CD14-positive monocyte (primary cell): Measurements from ENCODE around the gene GIMAP8. TPM values are rescaled to one million over a fixed set of nuclear protein-coding genes. Genes with fewer than 3 reads are reported as not detected.

Experiments used
- DNase-seq, 3 donors: peaks; one replicate each; pipeline ENCODE4 v3.0.0-alpha.2; 2011 to 2022
- H2AFZ ChIP-seq: 2 replicates; pipeline ENCODE4 v1.6.0; 2012; ENCODE audit warnings: mild to moderate bottlenecking, low read depth, low read length, inconsistent platforms; ENCODE audit not compliant: insufficient read depth, poor library complexity, severe bottlenecking
- H3K27ac ChIP-seq, 2 donors: 1 replicate in 1 of 2; 2 replicates in 1 of 2; pipeline ENCODE4 v1.5.1; 2012 to 2013; ENCODE audit warnings: low read length in 2 of 2, control low read depth in 1 of 2, inconsistent platforms in 1 of 2, low read depth in 1 of 2, mild to moderate bottlenecking in 1 of 2
- H3K27me3 ChIP-seq, 2 donors: one replicate each; pipeline versions ENCODE4 v1.6.0 to v1.6.1; 2011 to 2013; ENCODE audit warnings: low read length in 2 of 2; ENCODE audit not compliant: control insufficient read depth in 2 of 2, insufficient read depth in 2 of 2
- H3K36me3 ChIP-seq, 2 donors: replicated peaks in 1 of 2; 1 replicate in 1 of 2; 2 replicates in 1 of 2; pipeline versions ENCODE4 v1.5.1 to v1.6.1; 2012 to 2013; ENCODE audit warnings: low read length in 2 of 2, control low read depth in 1 of 2, inconsistent platforms in 1 of 2, mild to moderate bottlenecking in 1 of 2; ENCODE audit not compliant: insufficient read depth in 2 of 2, control insufficient read depth in 1 of 2
- H3K4me1 ChIP-seq, 2 donors: 1 replicate in 1 of 2; 2 replicates in 1 of 2; pipeline versions ENCODE4 v1.5.1 to v1.6.1; 2012 to 2013; ENCODE audit warnings: low read length in 2 of 2, control low read depth in 1 of 2, inconsistent platforms in 1 of 2, mild to moderate bottlenecking in 1 of 2, moderate library complexity in 1 of 2; ENCODE audit not compliant: insufficient read depth in 2 of 2, control insufficient read depth in 1 of 2
- H3K4me2 ChIP-seq: replicated peaks from 2 replicates; pipeline ENCODE3; 2012; ENCODE audit warnings: low read length, moderate library complexity, mild to moderate bottlenecking; ENCODE audit not compliant: poor library complexity, severe bottlenecking; ENCODE audit errors: extremely low read depth
- H3K4me3 ChIP-seq, 3 experiments: fragments of 200-600 bp in 1 of 3; sonication (generic) in 1 of 3; replicated peaks in 1 of 3; 1 replicate in 2 of 3; 2 replicates in 1 of 3; pipeline ENCODE4 v1.5.1; 2011 to 2013; ENCODE audit warnings: low read length in 3 of 3, mild to moderate bottlenecking in 3 of 3, control low read depth in 2 of 3, low read depth in 2 of 3, inconsistent platforms in 1 of 3, moderate library complexity in 1 of 3
- H3K79me2 ChIP-seq: 2 replicates; pipeline ENCODE4 v1.6.0; 2012; ENCODE audit warnings: mild to moderate bottlenecking, control low read depth, inconsistent platforms, low read length, moderate library complexity; ENCODE audit not compliant: insufficient read depth
- H3K9ac ChIP-seq: 2 replicates; pipeline ENCODE4 v1.6.0; 2017; ENCODE audit warnings: low read length, mild to moderate bottlenecking; ENCODE audit not compliant: insufficient read depth, poor library complexity, severe bottlenecking
- H3K9me3 ChIP-seq, 2 donors: replicated peaks in 1 of 2; 1 replicate in 1 of 2; 2 replicates in 1 of 2; pipeline versions ENCODE4 v1.5.1 to v1.6.1; 2012 to 2013; ENCODE audit warnings: low read length in 2 of 2, control low read depth in 1 of 2; ENCODE audit not compliant: control insufficient read depth in 1 of 2, insufficient read depth in 1 of 2
- H4K20me1 ChIP-seq: 2 replicates; pipeline ENCODE4 v1.6.0; 2012; ENCODE audit warnings: mild to moderate bottlenecking, low read length, control low read depth, moderate library complexity; ENCODE audit not compliant: insufficient read depth
- H3K27ac Mint-ChIP-seq, 7 donors: one replicate each; pipeline ENCODE4 v1.8.0; 2020; ENCODE audit warnings: mild to moderate bottlenecking in 7 of 7, mixed read lengths in 7 of 7, moderate library complexity in 6 of 7, inconsistent platforms in 2 of 7
- H3K27me3 Mint-ChIP-seq, 3 donors: one replicate each; pipeline ENCODE4 v1.8.0; 2021 to 2022; ENCODE audit warnings: low read depth in 3 of 3, mild to moderate bottlenecking in 3 of 3, mixed read lengths in 3 of 3, moderate library complexity in 3 of 3, inconsistent platforms in 1 of 3
- H3K36me3 Mint-ChIP-seq, 2 donors: one replicate each; pipeline ENCODE4 v1.8.0; 2020; ENCODE audit warnings: mixed read lengths in 2 of 2, inconsistent platforms in 1 of 2, mild to moderate bottlenecking in 1 of 2
- H3K4me1 Mint-ChIP-seq: one replicate; pipeline ENCODE4 v1.8.0; 2020; ENCODE audit warnings: mild to moderate bottlenecking, mixed read lengths
- H3K4me3 Mint-ChIP-seq, 2 donors: one replicate each; pipeline ENCODE4 v1.8.0; 2020; ENCODE audit warnings: mild to moderate bottlenecking in 2 of 2, mixed read lengths in 2 of 2, moderate library complexity in 1 of 2
- H3K9me3 Mint-ChIP-seq, 7 donors: one replicate each; pipeline ENCODE4 v1.8.0; 2020 to 2022; ENCODE audit warnings: mixed read lengths in 7 of 7, mild to moderate bottlenecking in 6 of 7, moderate library complexity in 6 of 7, inconsistent platforms in 2 of 7
- CTCF ChIP-seq: fragments of 200-600 bp; IDR thresholded peaks from one replicate; pipeline ENCODE4 v1.8.0; 2022; ENCODE audit warnings: antibody characterized with exemption, mild to moderate bottlenecking
- WGBS: methylation state at CpG from one replicate; pipeline ENCODE4 v1.1.5; 2013; ENCODE audit warnings: missing lambda C conversion rate; ENCODE audit not compliant: insufficient coverage; 5-methylcytosine and 5-hydroxymethylcytosine counted together
- intact Hi-C, 2 donors: fragments of 100-400 bp; cut with micrococcal nuclease; formaldehyde crosslinking; loops; one replicate each; pipeline versions ENCODE4 v1.15.0 to v1.15.1; 2023
- polyA plus RNA-seq, 3 donors: library from polyadenylated mRNA; depleted of rRNA in 1 of 3; unstranded in 2 of 3; stranded (reverse) in 1 of 3; fragments of 300-500 nt in 2 of 3; fragments of >200 nt in 1 of 3; fragmentation: Illumina TruSeq in 2 of 3; gene quantifications; 1 replicate in 2 of 3; 2 replicates in 1 of 3; pipeline ENCODE4 v1.2.3, GENCODE V29; 2012 to 2021

The GIMAP8 gene
- polyA plus RNA-seq, 3 donors, result 12.0 to 26.8 (median 22.5) TPM

- intact Hi-C loops, result loop anchor here in 1 of 2 donors (5.0 kb wide), 1 partner anchor 65 kb away; the partner anchor contains the start of gene GIMAP8
- Histone ChIP-seq H3K4me1 (peaks cover 27 to 41% of the 10 kb centered on the region in 2 donors), H3K9me3 (peaks cover 5 to 7% of the 10 kb centered on the region in 2 donors), H3K27me3 (no peaks in the 10 kb centered on the region), H4K20me1 (peaks cover 34% of the 10 kb centered on the region), H3K79me2 (peaks cover 82% of the 10 kb centered on the region), H3K27ac (peak overlapping the region in 1 of 2 donors; percentile 81), H2AFZ (no peak overlapping the region), H3K4me2 (peak overlapping the region; percentile 91), H3K4me3 (peak overlapping the region; percentile 66 to 100 (median 81)), H3K36me3 (peaks cover 26 to 27% of the 10 kb centered on the region in 2 donors), H3K9ac (peak overlapping the region; percentile 68)
- H3K4me1 Mint-ChIP-seq, result peaks cover 49% of the 10 kb centered on the region
- peak in 1 of 3 donors; percentile 6 for DNase-seq
- no peak for TF ChIP-seq CTCF
- WGBS, result no CpG with 5 or more reads among the region's 1 CpG
- H3K36me3 Mint-ChIP-seq, result peaks cover 31 to 39% of the 10 kb centered on the region in 2 donors
- peaks cover 2 to 13% (median 8%) of the 10 kb centered on the region in 7 donors for H3K9me3 Mint-ChIP-seq
- peaks cover 0 to 2% (median 0%) of the 10 kb centered on the region in 3 donors for H3K27me3 Mint-ChIP-seq
- H3K27ac Mint-ChIP-seq, result peak overlapping the region in 3 of 7 donors; percentile 6 to 91 (median 32)
- H3K4me3 Mint-ChIP-seq, result peak overlapping the region; percentile 100
Measured at GRCh38 chr7:150516956-150517745, 66.7 kb downstream of the GIMAP8 start.

GRCh38 chr7:150519310-150519709, 68.9 kb downstream of the GIMAP8 start:
- Mint-ChIP-seq H3K4me3 (peak overlapping the region in 1 of 2 donors; percentile 100), H3K27ac (no peak overlapping the region), H3K9me3 (peaks cover 2 to 16% (median 10%) of the 10 kb centered on the region in 7 donors), H3K27me3 (peaks cover 0 to 2% (median 0%) of the 10 kb centered on the region in 3 donors), H3K4me1 (peaks cover 43% of the 10 kb centered on the region), H3K36me3 (peaks cover 31 to 36% of the 10 kb centered on the region in 2 donors)
- Histone ChIP-seq H3K36me3 (peaks cover 26 to 27% of the 10 kb centered on the region in 2 donors), H3K27ac (peak overlapping the region in 1 of 2 donors; percentile 65), H3K9ac (peak overlapping the region; percentile 68), H3K27me3 (no peaks in the 10 kb centered on the region), H3K4me2 (peak overlapping the region; percentile 91), H3K4me1 (peaks cover 15 to 28% of the 10 kb centered on the region in 2 donors), H2AFZ (no peak overlapping the region), H3K79me2 (peaks cover 70% of the 10 kb centered on the region), H3K9me3 (peaks cover 5 to 7% of the 10 kb centered on the region in 2 donors), H4K20me1 (peaks cover 34% of the 10 kb centered on the region), H3K4me3 (peak overlapping the region; percentile 66 to 100 (median 81))
- WGBS, result no CpG with 5 or more reads among the region's 2 CpGs
- TF ChIP-seq CTCF, result no peak
- no peak for DNase-seq
- intact Hi-C loops, result loop anchor here in 1 of 2 donors (5.0 kb wide), 1 partner anchor 67 kb away; the partner anchor contains the start of gene GIMAP8
